Erythroblast (primary cell): ENCODE results near the gene SMIM44.

Experiments
- DNase-seq, 2 experiments: peaks; one replicate each; lab custom pipeline; 2025; lab: John Stamatoyannopoulos, UW
- GATA1 ChIP-seq: IDR thresholded peaks from 2 replicates; pipeline ENCODE4 v1.6.1; 2011; ENCODE audit warnings: low read depth, mild to moderate bottlenecking, control low read depth, low read length, moderate library complexity
- POLR2A ChIP-seq: IDR thresholded peaks from 2 replicates; pipeline ENCODE4 v1.6.1; 2011; ENCODE audit warnings: mild to moderate bottlenecking, low read length

Gene SMIM44

GRCh38 chr19:3499738-3500428 lies 16.6 kb upstream of the SMIM44 start:
- TF ChIP-seq POLR2A (no peak), GATA1 (no peak)
- DNase-seq: no peak

GRCh38 chr19:3497757-3498520 lies 14.7 kb upstream of the SMIM44 start:
- DNase-seq: no peak
- no peak for TF ChIP-seq POLR2A
- TF ChIP-seq GATA1: no peak

- TF ChIP-seq POLR2A (no peak), GATA1 (no peak)
- DNase-seq: no peak
These were observed 13.4 kb upstream of the SMIM44 start for GRCh38 chr19:3496392-3497273.

GRCh38 chr19:3494559-3494958 lies 11.3 kb upstream of the SMIM44 start:
- DNase-seq: no peak
- TF ChIP-seq GATA1 (no peak), POLR2A (no peak)

GRCh38 chr19:3494051-3494450 lies 10.8 kb upstream of the SMIM44 start:
- TF ChIP-seq POLR2A (no peak), GATA1 (no peak)
- DNase-seq: peak in 1 of 2 experiments; percentile 30

GRCh38 chr19:3493651-3494050 lies 10.4 kb upstream of the SMIM44 start:
- TF ChIP-seq GATA1: no peak
- no peak for TF ChIP-seq POLR2A
- DNase-seq: no peak

GRCh38 chr19:3492919-3493318 lies 9.7 kb upstream of the SMIM44 start:
- no peak for DNase-seq
- no peak for TF ChIP-seq POLR2A
- no peak for TF ChIP-seq GATA1

GRCh38 chr19:3492131-3492839 lies 9.0 kb upstream of the SMIM44 start:
- TF ChIP-seq POLR2A (no peak), GATA1 (no peak)
- no peak for DNase-seq

- TF ChIP-seq GATA1: no peak
- DNase-seq: no peak
These were observed 8.3 kb upstream of the SMIM44 start for GRCh38 chr19:3491396-3492119.

- no peak for DNase-seq
- no peak for TF ChIP-seq GATA1
- no peak for TF ChIP-seq POLR2A
These were observed 575 bp downstream of the SMIM44 start for GRCh38 chr19:3482507-3483225.

GRCh38 chr19:3481241-3482090 lies 1.8 kb downstream of the SMIM44 start:
- no peak for TF ChIP-seq GATA1
- TF ChIP-seq POLR2A: no peak
- DNase-seq: no peak
